Lung (tissue), 12 donors: ENCODE results near the gene SPCS3. TPM values are rescaled to one million over a fixed set of nuclear protein-coding genes. Genes with fewer than 3 reads are reported as not detected.
"Not testable (repeated sequence)": the region's sequence is repeated elsewhere in the genome, so short reads cannot be mapped to it uniquely, and the experiment has no call there.

Experiments used
- ATAC-seq: fragments of 200-7000 bp; cut with Tn5 transposase; one replicate; pipeline ENCODE4 v1.9.1; 2020; ENCODE audit warnings: moderate number of reproducible peaks; ENCODE audit not compliant: insufficient read depth, low FRiP score
- DNase-seq, 3 donors: peaks; one replicate each; pipeline ENCODE4 v3.0.0-alpha.2; 2013 to 2017
- H3K27ac ChIP-seq, 2 donors: one replicate each; pipeline ENCODE4 v1.5.1; 2013; ENCODE audit warnings: mild to moderate bottlenecking in 2 of 2, moderate library complexity in 2 of 2, control low read depth in 1 of 2, inconsistent platforms in 1 of 2, low read depth in 1 of 2, low read length in 1 of 2
- H3K27me3 ChIP-seq, 3 donors: one replicate each; pipeline ENCODE4 v1.5.1; 2013; ENCODE audit warnings: low read length in 2 of 3; ENCODE audit not compliant: control insufficient read depth in 3 of 3, insufficient read depth in 3 of 3
- H3K36me3 ChIP-seq, 4 donors: one replicate each; pipeline ENCODE4 v1.5.1; 2013; ENCODE audit warnings: low read length in 4 of 4, mild to moderate bottlenecking in 1 of 4, moderate library complexity in 1 of 4; ENCODE audit not compliant: control insufficient read depth in 4 of 4, insufficient read depth in 4 of 4
- H3K4me1 ChIP-seq, 5 donors: one replicate each; pipeline ENCODE4 v1.5.1; 2013; ENCODE audit warnings: low read length in 5 of 5, mild to moderate bottlenecking in 2 of 5, moderate library complexity in 1 of 5; ENCODE audit not compliant: control insufficient read depth in 5 of 5, insufficient read depth in 5 of 5
- H3K4me3 ChIP-seq: one replicate; pipeline ENCODE4 v1.5.1; 2013; ENCODE audit warnings: mild to moderate bottlenecking, control low read depth, moderate library complexity
- H3K9ac ChIP-seq, 2 donors: one replicate each; pipeline ENCODE4 v1.5.1; 2013; ENCODE audit warnings: low read length in 2 of 2, control low read depth in 1 of 2; ENCODE audit not compliant: insufficient read depth in 1 of 2
- H3K9me3 ChIP-seq, 4 donors: one replicate each; pipeline ENCODE4 v1.5.1; 2013; ENCODE audit warnings: low read length in 3 of 4, mild to moderate bottlenecking in 1 of 4, moderate library complexity in 1 of 4; ENCODE audit not compliant: control insufficient read depth in 4 of 4, insufficient read depth in 3 of 4
- WGBS, 2 donors: extraction: QIAGEN DNeasy Blood & Tissue Kit; methylation state at CpG; one replicate each; pipeline ENCODE4 v1.1.7; 2013; 5-methylcytosine and 5-hydroxymethylcytosine counted together
- polyA plus RNA-seq, 2 donors: library from polyadenylated mRNA; stranded (reverse); fragments of 200-250 nt; gene quantifications; one replicate each; pipeline ENCODE4 v1.2.1, GENCODE V29; 2013
- total RNA-seq, 2 donors: library from RNA; depleted of rRNA in 1 of 2; stranded (reverse); fragments of >200 nt in 1 of 2; gene quantifications; one replicate each; pipeline ENCODE4 v1.2.1, GENCODE V29; 2014 to 2021
- TF ChIP-seq, protein P1 (sequence below): IDR thresholded peaks from 2 replicates; pipeline ENCODE4 v1.5.1; 2012; ENCODE audit warnings: mild to moderate bottlenecking; ENCODE audit errors: control extremely low read depth, extremely low read depth
- donor health status: control.
- donor health status: control.
- donor health status: Bipolar disorder and iron deficiency.
- donor health status: healthy.
- donor health status: DM: yes; HTN: yes; CAD: no.

Gene SPCS3
- total and polyA plus RNA-seq, 4 donors: 39.4 to 170 (median 85.8) TPM

DNA sequence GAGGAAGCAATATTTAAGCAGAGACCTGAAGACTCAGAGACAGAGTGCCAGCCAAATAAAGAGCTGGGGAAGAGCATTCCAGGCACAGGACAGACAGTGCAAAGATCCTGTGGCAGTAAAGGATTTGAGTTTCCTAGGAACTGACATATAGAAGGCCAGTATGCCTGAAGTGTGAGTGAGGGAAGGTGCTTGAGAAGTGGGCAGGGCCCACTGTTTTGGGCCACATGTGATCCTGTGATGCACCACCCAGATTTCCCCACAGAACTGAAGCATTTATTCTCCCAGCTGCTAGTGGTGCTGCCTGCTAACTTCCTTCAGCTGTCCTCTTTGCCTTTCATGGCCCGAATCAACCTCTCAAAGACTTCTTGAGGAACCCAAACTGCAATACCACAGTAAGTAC is 26.8 kb upstream of the SPCS3 start:
- no peak overlapping the region for H3K4me3 ChIP-seq
- no peak overlapping the region for H3K9ac ChIP-seq
- H3K4me1 ChIP-seq: peaks cover 0 to 2% (median 0%) of the 10 kb centered on the region in 5 donors
- H3K36me3 ChIP-seq: no peaks in the 10 kb centered on the region
- DNase-seq: no peak
- no peak for ATAC-seq
- TF ChIP-seq, protein P1, sequence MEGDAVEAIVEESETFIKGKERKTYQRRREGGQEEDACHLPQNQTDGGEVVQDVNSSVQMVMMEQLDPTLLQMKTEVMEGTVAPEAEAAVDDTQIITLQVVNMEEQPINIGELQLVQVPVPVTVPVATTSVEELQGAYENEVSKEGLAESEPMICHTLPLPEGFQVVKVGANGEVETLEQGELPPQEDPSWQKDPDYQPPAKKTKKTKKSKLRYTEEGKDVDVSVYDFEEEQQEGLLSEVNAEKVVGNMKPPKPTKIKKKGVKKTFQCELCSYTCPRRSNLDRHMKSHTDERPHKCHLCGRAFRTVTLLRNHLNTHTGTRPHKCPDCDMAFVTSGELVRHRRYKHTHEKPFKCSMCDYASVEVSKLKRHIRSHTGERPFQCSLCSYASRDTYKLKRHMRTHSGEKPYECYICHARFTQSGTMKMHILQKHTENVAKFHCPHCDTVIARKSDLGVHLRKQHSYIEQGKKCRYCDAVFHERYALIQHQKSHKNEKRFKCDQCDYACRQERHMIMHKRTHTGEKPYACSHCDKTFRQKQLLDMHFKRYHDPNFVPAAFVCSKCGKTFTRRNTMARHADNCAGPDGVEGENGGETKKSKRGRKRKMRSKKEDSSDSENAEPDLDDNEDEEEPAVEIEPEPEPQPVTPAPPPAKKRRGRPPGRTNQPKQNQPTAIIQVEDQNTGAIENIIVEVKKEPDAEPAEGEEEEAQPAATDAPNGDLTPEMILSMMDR: no peak
- WGBS, 2 donors: 91 to 96% methylated on average over 1 of the region's 1 CpG
- H3K9me3 ChIP-seq: no peaks in the 10 kb centered on the region
- no peak overlapping the region for H3K27ac ChIP-seq
- no peaks in the 10 kb centered on the region for H3K27me3 ChIP-seq

DNA sequence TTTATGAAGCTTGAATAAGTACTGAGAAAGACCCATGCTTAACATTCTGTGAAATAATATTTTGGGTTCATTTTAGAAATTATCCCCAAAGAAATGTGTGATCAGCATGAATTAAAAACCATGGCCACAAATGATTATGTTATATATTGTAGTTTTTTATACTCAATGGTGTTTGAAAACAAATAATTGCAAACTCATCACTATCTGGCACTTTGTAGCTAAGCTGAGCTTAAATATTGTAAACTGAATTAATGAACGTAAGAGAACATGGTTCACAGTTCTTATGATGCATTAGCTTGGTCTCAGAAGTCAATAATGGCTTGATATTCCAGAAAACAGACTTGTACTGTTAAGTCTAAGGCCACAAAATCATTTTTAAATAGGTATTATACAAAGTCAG is 26.1 kb upstream of the SPCS3 start:
- H3K4me1 ChIP-seq: peaks cover 0 to 2% (median 0%) of the 10 kb centered on the region in 5 donors
- 80 to 89% methylated on average over 1 of the region's 1 CpG for WGBS, 2 donors
- no peaks in the 10 kb centered on the region for H3K27me3 ChIP-seq
- H3K4me3 ChIP-seq: no peak overlapping the region
- no peak for DNase-seq
- H3K9ac ChIP-seq: no peak overlapping the region
- TF ChIP-seq, protein P1: no peak
- H3K9me3 ChIP-seq: peaks cover 0 to under 1% (median 0%) of the 10 kb centered on the region in 4 donors
- ATAC-seq: no peak
- no peak overlapping the region for H3K27ac ChIP-seq
- H3K36me3 ChIP-seq: no peaks in the 10 kb centered on the region

DNA sequence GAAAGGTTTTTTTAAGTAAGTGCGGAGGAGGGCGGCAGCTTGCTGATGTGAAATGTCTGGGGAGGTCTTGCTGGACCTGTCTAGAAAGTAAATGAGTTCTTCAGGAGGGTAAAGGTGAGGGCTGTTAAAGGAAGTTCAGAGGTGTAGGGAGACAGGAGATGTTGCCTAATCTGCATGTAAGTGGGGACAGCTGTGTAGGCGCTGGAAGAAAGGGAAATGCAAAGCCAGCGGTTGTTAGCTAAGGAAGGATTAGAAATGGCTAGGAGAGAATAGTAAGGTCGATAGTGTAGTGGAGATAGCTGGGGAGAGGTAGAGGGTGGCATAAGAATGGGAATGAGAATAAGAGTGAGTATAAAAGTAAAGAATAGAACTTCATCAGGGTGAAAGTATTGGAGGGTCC is 23.9 kb upstream of the SPCS3 start:
- 60 to 67% methylated on average over 5 of the region's 5 CpGs for WGBS, 2 donors
- H3K9me3 ChIP-seq, H3K4me3 ChIP-seq, H3K36me3 ChIP-seq, H3K27ac ChIP-seq, H3K27me3 ChIP-seq, DNase-seq, ATAC-seq, H3K9ac ChIP-seq, H3K4me1 ChIP-seq: not testable (repeated sequence)

- no peaks in the 10 kb centered on the region for H3K36me3 ChIP-seq
- TF ChIP-seq, protein P1: no peak
- no peaks in the 10 kb centered on the region for H3K4me1 ChIP-seq
- H3K27ac ChIP-seq: no peak overlapping the region
- no peak overlapping the region for H3K9ac ChIP-seq
- no peak overlapping the region for H3K4me3 ChIP-seq
- 73 to 83% methylated on average over 6 of the region's 6 CpGs for WGBS, 2 donors
- DNase-seq: no peak
- no peak for ATAC-seq
- H3K9me3 ChIP-seq: peaks cover 0 to 1% (median 0%) of the 10 kb centered on the region in 4 donors
- H3K27me3 ChIP-seq: no peaks in the 10 kb centered on the region
These were observed 21.1 kb upstream of the SPCS3 start for GRCh38 chr4:176298664-176299063.
